ENCODE results near the gene SYT5.

GRCh38 chr19:55198651-55199050, 18.6 kb upstream of the SYT5 start:
- no peak for TF ChIP-seq EZH2 (IDR thresholded peaks at IDR 0.05; ENCODE audit: low read length)
- no peak for TF ChIP-seq CTCF (optimal IDR thresholded peaks at IDR 0.05 in 1 of 3, IDR thresholded peaks at IDR 0.05 in 1 of 3, conservative IDR thresholded peaks at IDR 0.05 in 1 of 3; ENCODE audit: extremely low read depth in 1 of 3, insufficient read depth in 2 of 3, low read length in 3 of 3)

Data from keratinocyte (primary cell).